ENCODE results near the gene SUPT3H. TPM values are rescaled to one million over a fixed set of nuclear protein-coding genes. Genes with fewer than 3 reads are reported as not detected.

SUPT3H gene
- total and polyA plus RNA-seq, 12 donors = 2.1 to 6.2 (median 3.5) TPM

- ATAC-seq (no peak), DNase-seq (no peak)
- no peaks in the 10 kb centered on the region for H3K4me1 ChIP-seq
- peaks cover 0 to 12% (median 4%) of the 10 kb centered on the region in 11 donors for H3K9me3 ChIP-seq
- no peak overlapping the region for H3K4me3 ChIP-seq
- intact Hi-C loops (cut with DNase I) = no loop called here
- H3K27ac ChIP-seq = no peak overlapping the region
- no peaks in the 10 kb centered on the region for H3K27me3 ChIP-seq
- peaks cover 0 to 18% (median 0%) of the 10 kb centered on the region in 9 donors for H3K36me3 ChIP-seq
- TF ChIP-seq CTCF (IDR thresholded peaks at IDR 0.05) = no peak
Observed at GRCh38 chr6:45012687-45013086, 365.0 kb downstream of the SUPT3H start.

- H3K27ac ChIP-seq = no peak overlapping the region
- DNase-seq = no peak
- no peaks in the 10 kb centered on the region for H3K4me1 ChIP-seq
- H3K9me3 ChIP-seq = peaks cover 0 to 12% (median 4%) of the 10 kb centered on the region in 11 donors
- no peak for ATAC-seq
- TF ChIP-seq CTCF (IDR thresholded peaks at IDR 0.05) = no peak
- intact Hi-C loops (cut with DNase I) = no loop called here
- H3K27me3 ChIP-seq = no peaks in the 10 kb centered on the region
- H3K36me3 ChIP-seq = peaks cover 0 to 18% (median 0%) of the 10 kb centered on the region in 9 donors
- H3K4me3 ChIP-seq = no peak overlapping the region
- WGBS, 2 donors = 91 to 97% methylated on average over 3 of the region's 3 CpGs
Observed at GRCh38 chr6:45009576-45009975, 368.2 kb downstream of the SUPT3H start.

- no peak overlapping the region for H3K27ac ChIP-seq
- TF ChIP-seq CTCF (IDR thresholded peaks at IDR 0.05) = no peak
- no peak overlapping the region for H3K4me3 ChIP-seq
- intact Hi-C loops (cut with DNase I) = no loop called here
- WGBS, 2 donors = 85 to 92% methylated on average over 3 of the region's 3 CpGs
- no peak for DNase-seq
- H3K36me3 ChIP-seq = peaks cover 0 to 3% (median 0%) of the 10 kb centered on the region in 9 donors
- no peaks in the 10 kb centered on the region for H3K27me3 ChIP-seq
- H3K4me1 ChIP-seq = peaks cover 0 to 18% (median 0%) of the 10 kb centered on the region in 9 donors
- no peak for ATAC-seq
- peaks cover 0 to 5% (median 0%) of the 10 kb centered on the region in 11 donors for H3K9me3 ChIP-seq
Observed at GRCh38 chr6:45006893-45007292, 370.8 kb downstream of the SUPT3H start.

- Histone ChIP-seq H3K27ac (no peak overlapping the region), H3K36me3 (no peaks in the 10 kb centered on the region), H3K4me1 (peaks cover 0 to 18% (median 0%) of the 10 kb centered on the region in 9 donors), H3K27me3 (no peaks in the 10 kb centered on the region), H3K9me3 (no peaks in the 10 kb centered on the region), H3K4me3 (no peak overlapping the region)
- ATAC-seq (no peak), DNase-seq (no peak)
- WGBS, 2 donors = 46 to 49% methylated on average over 2 of the region's 2 CpGs
- intact Hi-C loops (cut with DNase I) = no loop called here
- no peak for TF ChIP-seq CTCF (IDR thresholded peaks at IDR 0.05)
Observed at GRCh38 chr6:45003961-45004360, 373.8 kb downstream of the SUPT3H start.

Data from heart right ventricle (tissue), 16 donors.